ENCODE results near the gene CDK1.
A peak's percentile ranks its signal among the peaks of the same experiment; 100 is the strongest.

CDK1 gene

GRCh38 chr10:60778971-60779796 lies 906 bp downstream of the CDK1 start:
- no peak for DNase-seq (ENCODE audit: low spot score)

GRCh38 chr10:60781661-60782060 lies 3.4 kb downstream of the CDK1 start:
- DNase-seq (ENCODE audit: low spot score) = no peak

GRCh38 chr10:60784641-60785040 lies 6.4 kb downstream of the CDK1 start:
- no peak for DNase-seq (ENCODE audit: low spot score)

GRCh38 chr10:60788544-60788943 lies 10.3 kb downstream of the CDK1 start:
- no peak for DNase-seq (ENCODE audit: low spot score)

GRCh38 chr10:60789340-60789739 lies 11.1 kb downstream of the CDK1 start:
- no peak for DNase-seq (ENCODE audit: low spot score)

- no peak for DNase-seq (ENCODE audit: low spot score)
Measured at GRCh38 chr10:60794953-60795352, 16.7 kb downstream of the CDK1 start.

- no peak for DNase-seq (ENCODE audit: low spot score)
Measured at GRCh38 chr10:60795465-60796202, 17.4 kb downstream of the CDK1 start.

GRCh38 chr10:60796481-60796880 lies 18.2 kb downstream of the CDK1 start:
- DNase-seq (ENCODE audit: low spot score) = no peak

GRCh38 chr10:60797200-60797599 lies 18.9 kb downstream of the CDK1 start:
- DNase-seq (ENCODE audit: low spot score) = peak; percentile 67

GRCh38 chr10:60798031-60798430 lies 19.8 kb downstream of the CDK1 start:
- DNase-seq (ENCODE audit: low spot score) = peak; percentile 65

GRCh38 chr10:60798870-60799269 lies 20.6 kb downstream of the CDK1 start:
- DNase-seq (ENCODE audit: low spot score) = peak; percentile 37

- no peak for DNase-seq (ENCODE audit: low spot score)
Measured at GRCh38 chr10:60799971-60800650, 21.8 kb downstream of the CDK1 start.

GRCh38 chr10:60800918-60801317 lies 22.6 kb downstream of the CDK1 start:
- DNase-seq (ENCODE audit: low spot score) = no peak

- no peak for DNase-seq (ENCODE audit: low spot score)
Measured at GRCh38 chr10:60801522-60801921, 23.2 kb downstream of the CDK1 start.

- DNase-seq (ENCODE audit: low spot score) = no peak
Measured at GRCh38 chr10:60803433-60803832, 25.2 kb downstream of the CDK1 start.

- no peak for DNase-seq (ENCODE audit: low spot score)
Measured at GRCh38 chr10:60803865-60804264, 25.6 kb downstream of the CDK1 start.

GRCh38 chr10:60806921-60807320 lies 28.6 kb downstream of the CDK1 start:
- DNase-seq (ENCODE audit: low spot score) = no peak

- no peak for DNase-seq (ENCODE audit: low spot score)
Measured at GRCh38 chr10:60807499-60807898, 29.2 kb downstream of the CDK1 start.

- DNase-seq (ENCODE audit: low spot score) = no peak
Measured at GRCh38 chr10:60808036-60808435, 29.8 kb downstream of the CDK1 start.

GRCh38 chr10:60809157-60809556 lies 30.9 kb downstream of the CDK1 start:
- no peak for DNase-seq (ENCODE audit: low spot score)

- DNase-seq (ENCODE audit: low spot score) = no peak
Measured at GRCh38 chr10:60810437-60811182, 32.3 kb downstream of the CDK1 start.

All from cerebellar cortex (tissue), 1 donor.